ENCODE results near the gene RHBDD1. TPM values are rescaled to one million over a fixed set of nuclear protein-coding genes. Genes with fewer than 3 reads are reported as not detected.

Gene RHBDD1
- total and polyA plus RNA-seq, 2 donors (not counting 3 experiments of a cell fraction or from before 2014, with no cell fraction given), result 6.8 to 19.4 TPM

DNA sequence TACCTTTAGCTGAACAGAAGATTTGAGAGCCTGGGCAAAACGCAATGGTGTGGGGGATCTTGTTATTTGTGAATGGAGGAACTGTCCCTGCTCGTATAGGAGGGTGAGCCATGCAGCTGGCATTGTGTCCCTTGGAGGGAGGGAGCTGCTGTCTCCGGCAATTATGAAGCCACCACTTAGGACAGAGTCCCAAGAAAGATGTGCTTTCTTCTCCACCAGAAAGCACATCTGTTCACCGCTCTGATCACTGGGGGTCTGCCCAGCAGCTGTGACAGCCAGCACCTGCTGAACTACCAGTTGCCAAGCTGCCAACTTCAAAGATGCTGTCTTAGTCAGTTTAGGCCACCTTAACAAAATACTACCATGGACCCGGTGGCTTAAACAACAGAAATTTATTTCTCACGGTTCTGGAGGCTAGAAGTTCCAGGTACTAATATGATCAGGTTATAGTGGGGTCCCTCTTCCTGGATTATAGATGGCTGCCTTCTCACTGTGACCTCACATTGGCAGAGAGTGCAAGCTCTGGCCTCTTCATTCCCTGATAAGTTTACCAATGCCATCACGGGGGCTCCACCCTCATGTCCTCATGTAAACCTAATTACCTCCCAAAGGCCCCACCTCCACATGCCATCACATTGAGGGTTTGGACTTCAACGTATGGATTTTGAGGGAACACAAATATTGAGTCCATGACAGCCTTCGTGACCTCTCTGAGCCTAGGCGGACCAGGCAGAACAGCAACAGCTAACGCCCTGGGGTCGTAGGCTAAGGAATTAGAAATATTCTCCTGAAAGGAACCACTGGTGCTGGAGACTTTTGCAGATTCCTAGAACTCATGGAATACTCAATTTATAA is 148.3 kb downstream of the RHBDD1 start:
- Histone ChIP-seq H3K36me3 (ENCODE audit: control insufficient read depth in 2 of 2, extremely low read depth in 1 of 2, insufficient read depth in 2 of 2, low read length in 2 of 2) (no peaks in the 10 kb centered on the region), H3K27me3 (ENCODE audit: control insufficient read depth in 2 of 2, insufficient read depth in 2 of 2, low read length in 2 of 2) (no peaks in the 10 kb centered on the region), H3K4me3 (replicated peaks in 1 of 3; ENCODE audit: insufficient read depth in 1 of 3, low read depth in 1 of 3, low read length in 3 of 3) (no peak overlapping the region), H2AFZ (ENCODE audit: low read depth, low read length) (no peak overlapping the region), H4K20me1 (replicated peaks; ENCODE audit: control insufficient read depth, extremely low read depth, insufficient read depth, low read length) (no peaks in the 10 kb centered on the region), H3K4me1 (ENCODE audit: control insufficient read depth, extremely low read depth, insufficient read depth, low read length) (no peaks in the 10 kb centered on the region), H3K4me2 (ENCODE audit: insufficient read depth, low read length) (no peak overlapping the region), H3K27ac (ENCODE audit: insufficient read depth, low read depth, low read length) (no peak overlapping the region), H3K9me3 (replicated peaks; ENCODE audit: control insufficient read depth, insufficient read depth, low read length) (no peaks in the 10 kb centered on the region), H3K9me1 (replicated peaks; ENCODE audit: control insufficient read depth, extremely low read depth, insufficient read depth, low read length) (no peaks in the 10 kb centered on the region), H3K9ac (replicated peaks; ENCODE audit: extremely low read depth, insufficient read depth, low read length) (no peak overlapping the region), H3K79me2 (ENCODE audit: control insufficient read depth, insufficient read depth, low read length) (no peaks in the 10 kb centered on the region)
- intact Hi-C loops (cut with micrococcal nuclease) (loop anchor here (2.0 kb wide), 2 partner anchors 181 to 767 kb away; no protein-coding TSS in a partner anchor), dilution Hi-C loops (cut with MboI; ENCODE audit: extremely low pct_ligation_motif_present, low sequenced_read_pairs) (no loop called here)
- no peak for TF ChIP-seq POLR2AphosphoS5 (IDR thresholded peaks at IDR 0.05; ENCODE audit: insufficient read depth, low read depth, low read length)
- no peak for TF ChIP-seq GATA2 (IDR thresholded peaks at IDR 0.05; ENCODE audit: insufficient read depth, insufficient read length, low read depth, low read length)
- TF ChIP-seq FOS (IDR thresholded peaks at IDR 0.05; ENCODE audit: borderline replicate concordance, insufficient read depth, low read length), result no peak
- TF ChIP-seq EZH2 (IDR thresholded peaks at IDR 0.05; ENCODE audit: borderline replicate concordance, low read depth, low read length, severe bottlenecking), result no peak
- TF ChIP-seq JUN (IDR thresholded peaks at IDR 0.05; ENCODE audit: borderline replicate concordance, insufficient read depth, insufficient read length, low read depth), result no peak
- TF ChIP-seq, protein P1, sequence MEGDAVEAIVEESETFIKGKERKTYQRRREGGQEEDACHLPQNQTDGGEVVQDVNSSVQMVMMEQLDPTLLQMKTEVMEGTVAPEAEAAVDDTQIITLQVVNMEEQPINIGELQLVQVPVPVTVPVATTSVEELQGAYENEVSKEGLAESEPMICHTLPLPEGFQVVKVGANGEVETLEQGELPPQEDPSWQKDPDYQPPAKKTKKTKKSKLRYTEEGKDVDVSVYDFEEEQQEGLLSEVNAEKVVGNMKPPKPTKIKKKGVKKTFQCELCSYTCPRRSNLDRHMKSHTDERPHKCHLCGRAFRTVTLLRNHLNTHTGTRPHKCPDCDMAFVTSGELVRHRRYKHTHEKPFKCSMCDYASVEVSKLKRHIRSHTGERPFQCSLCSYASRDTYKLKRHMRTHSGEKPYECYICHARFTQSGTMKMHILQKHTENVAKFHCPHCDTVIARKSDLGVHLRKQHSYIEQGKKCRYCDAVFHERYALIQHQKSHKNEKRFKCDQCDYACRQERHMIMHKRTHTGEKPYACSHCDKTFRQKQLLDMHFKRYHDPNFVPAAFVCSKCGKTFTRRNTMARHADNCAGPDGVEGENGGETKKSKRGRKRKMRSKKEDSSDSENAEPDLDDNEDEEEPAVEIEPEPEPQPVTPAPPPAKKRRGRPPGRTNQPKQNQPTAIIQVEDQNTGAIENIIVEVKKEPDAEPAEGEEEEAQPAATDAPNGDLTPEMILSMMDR (IDR thresholded peaks at IDR 0.05; ENCODE audit: extremely low read depth in 1 of 2, insufficient read depth in 1 of 2, low read depth in 1 of 2, low read length in 2 of 2), result no peak
- FAIRE-seq (no peak), DNase-seq (ENCODE audit: low read depth, low spot score) (no peak)
- CTCF ChIA-PET, result interaction anchor here (1.4 to 2.5 kb wide), 2 partner anchors 163 to 1318 kb away, joined by 3 to 52 read pairs; no protein-coding TSS in a partner anchor
- BruUV-seq (replicated peaks), result no TSS peak
- POLR2A ChIA-PET, result no interaction called here
